HEK293T (cell line): ENCODE measurements around the gene LSP1.
A peak's percentile ranks its signal among the peaks of the same experiment; 100 is the strongest.

Source experiments
- CTCF ChIA-PET: fragments of 350-600 bp; formaldehyde crosslinking; extraction: SDS; loops from one replicate; lab custom pipeline; 2021; ENCODE audit warnings: antibody characterized with exemption, inconsistent platforms; lab: Yijun Ruan, JAX
- POLR2A ChIA-PET: fragments of 350-600 bp; formaldehyde crosslinking; extraction: SDS; loops from one replicate; lab custom pipeline; 2020; ENCODE audit warnings: antibody characterized with exemption, inconsistent platforms; lab: Yijun Ruan, JAX
- DNase-seq: peaks from one replicate; pipeline ENCODE4 v3.0.0; 2012; ENCODE audit warnings: mixed read lengths; ENCODE audit errors: extremely low spot score
- ARNT ChIP-seq: fragments of 450-650 bp; IDR thresholded peaks from 2 replicates; pipeline ENCODE4 v1.6.1; 2017; ENCODE audit warnings: mild to moderate bottlenecking
- BHLHE40 ChIP-seq: fragments of 450-650 bp; IDR thresholded peaks from 2 replicates; pipeline ENCODE4 v1.6.1; 2016; ENCODE audit warnings: mild to moderate bottlenecking, moderate library complexity, borderline replicate concordance
- CTBP1 ChIP-seq: fragments of 450-650 bp; IDR thresholded peaks from 2 replicates; pipeline ENCODE4 v1.6.1; 2016; ENCODE audit warnings: borderline replicate concordance
- ELF4 ChIP-seq: fragments of 450-650 bp; IDR thresholded peaks from 2 replicates; pipeline ENCODE4 v1.6.1; 2017; ENCODE audit warnings: antibody characterized with exemption
- FOXA1 ChIP-seq: fragments of 450-650 bp; IDR thresholded peaks from 2 replicates; pipeline ENCODE4 v1.6.1; 2016; ENCODE audit warnings: mild to moderate bottlenecking
- FOXK2 ChIP-seq: fragments of 450-650 bp; IDR thresholded peaks from 2 replicates; pipeline ENCODE4 v1.6.1; 2016; ENCODE audit warnings: mild to moderate bottlenecking
- FOXM1 ChIP-seq: fragments of 450-650 bp; IDR thresholded peaks from 2 replicates; pipeline ENCODE4 v1.6.1; 2017; ENCODE audit warnings: mild to moderate bottlenecking, borderline replicate concordance
- HDGF ChIP-seq: fragments of 450-650 bp; IDR thresholded peaks from 2 replicates; pipeline ENCODE4 v1.6.1; 2017; ENCODE audit warnings: antibody characterized with exemption, borderline replicate concordance
- L3MBTL2 ChIP-seq: fragments of 450-650 bp; conservative IDR thresholded peaks from 2 replicates; pipeline ENCODE4 v1.6.1; 2016; ENCODE audit warnings: mild to moderate bottlenecking
- LEF1 ChIP-seq: fragments of 450-650 bp; IDR thresholded peaks from 2 replicates; pipeline ENCODE4 v1.6.1; 2017; ENCODE audit warnings: mild to moderate bottlenecking, borderline replicate concordance
- NFRKB ChIP-seq: fragments of 450-650 bp; IDR thresholded peaks from 2 replicates; pipeline ENCODE4 v1.6.1; 2016; ENCODE audit warnings: mild to moderate bottlenecking, moderate library complexity
- PKNOX1 ChIP-seq: fragments of 450-650 bp; IDR thresholded peaks from 2 replicates; pipeline ENCODE4 v1.6.1; 2016
- SP1 ChIP-seq: fragments of 450-650 bp; IDR thresholded peaks from 2 replicates; pipeline ENCODE4 v1.6.1; 2017
- SUZ12 ChIP-seq: fragments of 450-650 bp; IDR thresholded peaks from 2 replicates; pipeline ENCODE4 v1.6.1; 2016; ENCODE audit warnings: mild to moderate bottlenecking
- TARDBP ChIP-seq: fragments of 450-650 bp; IDR thresholded peaks from 2 replicates; pipeline ENCODE4 v1.6.1; 2016
- ZNF384 ChIP-seq: fragments of 450-650 bp; IDR thresholded peaks from 2 replicates; pipeline ENCODE4 v1.6.1; 2016

LSP1 gene

GRCh38 chr11:1837171-1838076 lies 15.5 kb upstream of the LSP1 start:
- no peak for TF ChIP-seq ELF4
- TF ChIP-seq FOXK2 = no peak
- no peak for TF ChIP-seq SP1
- no peak for TF ChIP-seq LEF1
- no peak for TF ChIP-seq L3MBTL2
- TF ChIP-seq CTBP1 = no peak
- TF ChIP-seq NFRKB = no peak
- no peak for TF ChIP-seq FOXA1
- DNase-seq = peak; percentile 70
- ChIA-PET CTCF (interaction anchor here (1.1 to 1.3 kb wide), 2 partner anchors 143 to 314 kb away, joined by 3 to 7 read pairs; no protein-coding TSS in a partner anchor), POLR2A (no interaction called here)

GRCh38 chr11:1838077-1838425 lies 14.8 kb upstream of the LSP1 start:
- DNase-seq = no peak
- TF ChIP-seq CTBP1 (no peak), FOXK2 (no peak), ARNT (no peak), SUZ12 (no peak), PKNOX1 (no peak), L3MBTL2 (no peak), BHLHE40 (no peak), ELF4 (no peak), NFRKB (no peak)
- ChIA-PET CTCF (no interaction called here), POLR2A (no interaction called here)

GRCh38 chr11:1838426-1839144 lies 14.3 kb upstream of the LSP1 start, which contains the start of gene TNNI2:
TSS of gene TNNI2 (plus strand) at chr11:1838981. CDS start at chr11:1839697, 716 bp downstream.
- no peak for TF ChIP-seq ELF4
- TF ChIP-seq TARDBP = no peak
- TF ChIP-seq LEF1 = no peak
- no peak for TF ChIP-seq FOXK2
- TF ChIP-seq HDGF = no peak
- TF ChIP-seq ZNF384 = no peak
- no peak for TF ChIP-seq SP1
- no peak for TF ChIP-seq SUZ12
- TF ChIP-seq PKNOX1 = no peak
- TF ChIP-seq NFRKB = no peak
- no peak for TF ChIP-seq ARNT
- TF ChIP-seq CTBP1 = no peak
- no peak for TF ChIP-seq FOXM1
- no peak for TF ChIP-seq BHLHE40
- no peak for TF ChIP-seq L3MBTL2
- no peak for TF ChIP-seq FOXA1
- CTCF ChIA-PET = no interaction called here
- POLR2A ChIA-PET = no interaction called here
- no peak for DNase-seq

- ChIA-PET CTCF (no interaction called here), POLR2A (no interaction called here)
- TF ChIP-seq FOXA1 = no peak
- TF ChIP-seq PKNOX1 = no peak
- no peak for TF ChIP-seq ZNF384
- no peak for TF ChIP-seq FOXM1
- no peak for TF ChIP-seq CTBP1
- TF ChIP-seq TARDBP = no peak
- no peak for TF ChIP-seq LEF1
- TF ChIP-seq ELF4 = no peak
- no peak for TF ChIP-seq SUZ12
- TF ChIP-seq L3MBTL2 = no peak
- TF ChIP-seq FOXK2 = no peak
- TF ChIP-seq NFRKB = no peak
- no peak for TF ChIP-seq SP1
- no peak for TF ChIP-seq ARNT
- TF ChIP-seq HDGF = no peak
- no peak for TF ChIP-seq BHLHE40
- DNase-seq = no peak
Measured at GRCh38 chr11:1839204-1839923, 13.5 kb upstream of the LSP1 start.

- DNase-seq = no peak
- POLR2A ChIA-PET = no interaction called here
- CTCF ChIA-PET = interaction anchor here (1.4 kb wide), 1 partner anchor 8 kb away, joined by 5 read pairs; no protein-coding TSS in a partner anchor
- TF ChIP-seq CTBP1 (no peak), LEF1 (no peak), L3MBTL2 (no peak), BHLHE40 (no peak), SUZ12 (no peak), FOXM1 (no peak), NFRKB (no peak), TARDBP (no peak), FOXA1 (no peak), ZNF384 (no peak), HDGF (no peak), ARNT (no peak), FOXK2 (no peak), ELF4 (no peak), PKNOX1 (no peak), SP1 (no peak)
Measured at GRCh38 chr11:1839924-1840779, 12.7 kb upstream of the LSP1 start.
